GM21423 (cell line): ENCODE measurements around the gene CUX1.

Source experiments
- ATAC-seq: cut with Tn5 transposase; IDR thresholded peaks from one replicate; pipeline ENCODE4 v1.9.1; 2021; ENCODE audit warnings: mild to moderate bottlenecking, moderate library complexity; ENCODE audit not compliant: unreplicated experiment

CUX1 gene

GRCh38 chr7:102196028-102196427, 378.6 kb downstream of the CUX1 start:
- no peak for ATAC-seq

GRCh38 chr7:102197161-102197560, 379.7 kb downstream of the CUX1 start:
- no peak for ATAC-seq

- no peak for ATAC-seq
Observed at GRCh38 chr7:102197599-102197998, 380.2 kb downstream of the CUX1 start.

- no peak for ATAC-seq
Observed at GRCh38 chr7:102198417-102198956, 381.1 kb downstream of the CUX1 start.

GRCh38 chr7:102201576-102201975, 384.1 kb downstream of the CUX1 start:
- no peak for ATAC-seq

GRCh38 chr7:102202556-102202955, 385.1 kb downstream of the CUX1 start:
- no peak for ATAC-seq

GRCh38 chr7:102203218-102203617, 385.8 kb downstream of the CUX1 start:
- no peak for ATAC-seq

GRCh38 chr7:102204212-102204611, 386.8 kb downstream of the CUX1 start:
- ATAC-seq, result no peak

- ATAC-seq, result no peak
Observed at GRCh38 chr7:102205915-102206314, 388.5 kb downstream of the CUX1 start.

- ATAC-seq, result no peak
Observed at GRCh38 chr7:102208826-102209225, 391.4 kb downstream of the CUX1 start.

GRCh38 chr7:102210787-102211186, 393.4 kb downstream of the CUX1 start:
- no peak for ATAC-seq

GRCh38 chr7:102211590-102212550, 394.4 kb downstream of the CUX1 start:
- peak; percentile 56 for ATAC-seq

GRCh38 chr7:102214477-102215072, 397.1 kb downstream of the CUX1 start:
- ATAC-seq, result no peak

- ATAC-seq, result no peak
Observed at GRCh38 chr7:102215256-102215655, 397.8 kb downstream of the CUX1 start.

GRCh38 chr7:102215711-102216110, 398.3 kb downstream of the CUX1 start:
- ATAC-seq, result no peak

- no peak for ATAC-seq
Observed at GRCh38 chr7:102216573-102217314, 399.3 kb downstream of the CUX1 start.

- ATAC-seq, result no peak
Observed at GRCh38 chr7:102220229-102220850, 402.9 kb downstream of the CUX1 start.

GRCh38 chr7:102220960-102221800, 403.8 kb downstream of the CUX1 start:
- ATAC-seq, result no peak

GRCh38 chr7:102221961-102222360, 404.5 kb downstream of the CUX1 start:
- ATAC-seq, result no peak

GRCh38 chr7:102222445-102222844, 405.0 kb downstream of the CUX1 start:
- no peak for ATAC-seq
